Neuronal stem cell (in vitro differentiated cells): ENCODE data around the gene MAP3K9.
A peak's percentile ranks its signal among the peaks of the same experiment; 100 is the strongest.

ENCODE experiments used
- DNase-seq: peaks from one replicate; pipeline ENCODE4 v3.0.0-alpha.2; 2013; ENCODE audit warnings: low spot score
- H2AFZ ChIP-seq: one replicate; pipeline ENCODE4 v1.6.1; 2013; ENCODE audit warnings: mild to moderate bottlenecking, low read length, inconsistent platforms
- H2AK5ac ChIP-seq: 2 replicates; pipeline ENCODE4 v1.6.1; 2013; ENCODE audit warnings: low read depth, mild to moderate bottlenecking, inconsistent platforms, low read length, moderate library complexity, mixed read lengths
- H2BK120ac ChIP-seq: 2 replicates; pipeline ENCODE4 v1.6.1; 2013; ENCODE audit warnings: low read depth, mild to moderate bottlenecking, inconsistent platforms, low read length, moderate library complexity, mixed read lengths
- H2BK12ac ChIP-seq: one replicate; pipeline ENCODE4 v1.6.1; 2013; ENCODE audit warnings: low read length, inconsistent platforms
- H2BK15ac ChIP-seq: 2 replicates; pipeline ENCODE4 v1.6.1; 2013; ENCODE audit warnings: mild to moderate bottlenecking, low read length, inconsistent platforms, mixed read lengths
- H2BK5ac ChIP-seq: one replicate; pipeline ENCODE4 v1.6.1; 2013; ENCODE audit warnings: inconsistent platforms, mild to moderate bottlenecking, low read length, moderate library complexity
- H3K14ac ChIP-seq: one replicate; pipeline ENCODE4 v1.6.1; 2013; ENCODE audit warnings: low read length, inconsistent platforms
- H3K18ac ChIP-seq: 2 replicates; pipeline ENCODE4 v1.6.1; 2013; ENCODE audit warnings: low read length, inconsistent platforms
- H3K23ac ChIP-seq: 2 replicates; pipeline ENCODE4 v1.6.1; 2013; ENCODE audit warnings: low read depth, mild to moderate bottlenecking, mixed read lengths, low read length, inconsistent platforms; ENCODE audit not compliant: poor library complexity
- H3K27ac ChIP-seq: replicated peaks from 3 replicates; pipeline ENCODE4 v1.5.1; 2013; ENCODE audit warnings: low read length, inconsistent platforms
- H3K27me3 ChIP-seq, 3 experiments: 2 replicates each; pipeline ENCODE4 v1.6.1; 2013; ENCODE audit warnings: low read length in 3 of 3, mild to moderate bottlenecking in 2 of 3, inconsistent platforms in 1 of 3, low read depth in 1 of 3, mixed read lengths in 1 of 3, moderate library complexity in 1 of 3; ENCODE audit not compliant: control insufficient read depth in 3 of 3, insufficient read depth in 3 of 3
- H3K36me3 ChIP-seq, 2 donors: replicated peaks in 1 of 2; 2 replicates each; pipeline ENCODE4 v1.6.1; 2013; ENCODE audit warnings: low read length in 2 of 2; ENCODE audit not compliant: control insufficient read depth in 2 of 2, insufficient read depth in 2 of 2
- H3K4ac ChIP-seq: 2 replicates; pipeline ENCODE4 v1.6.1; 2013; ENCODE audit warnings: inconsistent platforms, mild to moderate bottlenecking, low read length, moderate library complexity
- H3K4me1 ChIP-seq, 2 donors: 1 replicate in 1 of 2; 2 replicates in 1 of 2; pipeline ENCODE4 v1.6.1; 2013; ENCODE audit warnings: low read length in 2 of 2, low read depth in 1 of 2; ENCODE audit not compliant: control insufficient read depth in 2 of 2, insufficient read depth in 1 of 2
- H3K4me2 ChIP-seq: one replicate; pipeline ENCODE4 v1.6.1; 2013; ENCODE audit warnings: mild to moderate bottlenecking, low read length, inconsistent platforms; ENCODE audit not compliant: insufficient read depth, poor library complexity, severe bottlenecking
- H3K4me3 ChIP-seq, 2 donors: 2 replicates each; pipeline ENCODE4 v1.5.1; 2013; ENCODE audit warnings: low read length in 2 of 2, mild to moderate bottlenecking in 2 of 2, inconsistent platforms in 1 of 2, moderate library complexity in 1 of 2
- H3K79me1 ChIP-seq: one replicate; pipeline ENCODE4 v1.6.1; 2013; ENCODE audit warnings: low read depth, mild to moderate bottlenecking, inconsistent platforms, low read length, moderate library complexity
- H3K9ac ChIP-seq: one replicate; pipeline ENCODE4 v1.6.1; 2013; ENCODE audit warnings: mild to moderate bottlenecking, low read depth, low read length, inconsistent platforms; ENCODE audit not compliant: poor library complexity
- H3K9me3 ChIP-seq, 2 donors: replicated peaks in 1 of 2; 2 replicates each; pipeline versions ENCODE3 to v1.6.1; 2013; ENCODE audit warnings: low read length in 2 of 2, mild to moderate bottlenecking in 2 of 2, inconsistent platforms in 1 of 2, low read depth in 1 of 2, mixed read lengths in 1 of 2, moderate library complexity in 1 of 2; ENCODE audit not compliant: control insufficient read depth in 2 of 2, insufficient read depth in 1 of 2
- H4K8ac ChIP-seq: one replicate; pipeline ENCODE4 v1.6.1; 2013; ENCODE audit warnings: low read depth, mild to moderate bottlenecking, inconsistent platforms, low read length, moderate library complexity
- H4K91ac ChIP-seq: one replicate; pipeline ENCODE4 v1.6.1; 2013; ENCODE audit warnings: low read length, low read depth, mild to moderate bottlenecking, inconsistent platforms; ENCODE audit not compliant: poor library complexity
- WGBS, 2 donors: extraction: QIAGEN DNeasy Blood & Tissue Kit; methylation state at CpG; one replicate each; pipeline ENCODE4 v1.1.7; 2013; ENCODE audit warnings: missing lambda C conversion rate in 2 of 2, mixed read lengths in 1 of 2; ENCODE audit not compliant: insufficient read length in 2 of 2, insufficient replicate concordance in 1 of 2; ENCODE audit errors: extremely low coverage in 2 of 2; 5-methylcytosine and 5-hydroxymethylcytosine counted together

MAP3K9 gene

GRCh38 chr14:70741482-70741881 is 67.8 kb downstream of the MAP3K9 start:
- no CpG with 5 or more reads among the region's 6 CpGs for WGBS, 2 donors
- H3K79me1 ChIP-seq, result no peaks in the 10 kb centered on the region
- no peak overlapping the region for H3K4me2 ChIP-seq
- H4K91ac ChIP-seq, result no peak overlapping the region
- no peak overlapping the region for H2AK5ac ChIP-seq
- H3K9ac ChIP-seq, result no peak overlapping the region
- no peak overlapping the region for H2BK12ac ChIP-seq
- no peak overlapping the region for H3K4me3 ChIP-seq
- H2BK120ac ChIP-seq, result no peak overlapping the region
- H3K36me3 ChIP-seq, result peaks cover 21 to 36% of the 10 kb centered on the region in 2 donors
- H3K23ac ChIP-seq, result no peak overlapping the region
- H4K8ac ChIP-seq, result no peak overlapping the region
- no peak overlapping the region for H3K14ac ChIP-seq
- H3K27me3 ChIP-seq, result no peaks in the 10 kb centered on the region
- H3K27ac ChIP-seq, result no peak overlapping the region
- no peaks in the 10 kb centered on the region for H3K9me3 ChIP-seq
- no peak overlapping the region for H2BK5ac ChIP-seq
- no peak overlapping the region for H3K18ac ChIP-seq
- no peak overlapping the region for H2BK15ac ChIP-seq
- no peak overlapping the region for H3K4ac ChIP-seq
- H2AFZ ChIP-seq, result no peak overlapping the region
- no peak for DNase-seq
- peaks cover 0 to 4% of the 10 kb centered on the region in 2 donors for H3K4me1 ChIP-seq

DNA sequence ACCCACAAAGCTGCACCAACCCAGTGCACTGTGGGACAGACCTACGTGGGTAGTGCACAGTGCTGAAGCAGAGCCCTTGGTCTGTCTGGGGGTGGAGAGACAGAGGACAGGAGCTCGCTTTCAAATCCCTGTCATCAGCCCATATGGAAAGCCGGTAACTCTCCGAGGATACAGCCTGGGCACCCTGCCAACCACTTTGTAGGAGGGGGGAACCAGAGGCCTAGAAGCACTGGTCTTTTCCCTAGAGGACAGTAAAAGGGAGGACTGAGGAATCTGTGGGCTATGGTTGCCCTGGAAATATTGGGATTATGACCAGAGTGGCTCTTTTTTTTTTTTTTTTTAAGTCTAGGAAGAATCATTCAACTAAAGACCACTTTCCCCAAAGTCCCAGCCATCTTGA is 74.3 kb downstream of the MAP3K9 start:
- H3K36me3 ChIP-seq, result peaks cover 31 to 55% of the 10 kb centered on the region in 2 donors
- DNase-seq, result no peak
- no peak overlapping the region for H4K8ac ChIP-seq
- H3K4me1 ChIP-seq, result no peaks in the 10 kb centered on the region
- no peaks in the 10 kb centered on the region for H3K79me1 ChIP-seq
- H3K14ac ChIP-seq, result no peak overlapping the region
- H3K9ac ChIP-seq, result no peak overlapping the region
- no peaks in the 10 kb centered on the region for H3K27me3 ChIP-seq
- H2AK5ac ChIP-seq, result no peak overlapping the region
- no CpG with 5 or more reads among the region's 4 CpGs for WGBS, 2 donors
- H4K91ac ChIP-seq, result no peak overlapping the region
- H3K27ac ChIP-seq, result no peak overlapping the region
- no peak overlapping the region for H3K18ac ChIP-seq
- H2BK120ac ChIP-seq, result no peak overlapping the region
- no peak overlapping the region for H3K23ac ChIP-seq
- no peak overlapping the region for H3K4me3 ChIP-seq
- no peak overlapping the region for H2BK5ac ChIP-seq
- no peak overlapping the region for H2BK12ac ChIP-seq
- no peaks in the 10 kb centered on the region for H3K9me3 ChIP-seq
- H2BK15ac ChIP-seq, result no peak overlapping the region
- no peak overlapping the region for H3K4me2 ChIP-seq
- H2AFZ ChIP-seq, result no peak overlapping the region
- H3K4ac ChIP-seq, result no peak overlapping the region

- Histone ChIP-seq H3K4ac (no peak overlapping the region), H3K9ac (no peak overlapping the region), H4K91ac (no peak overlapping the region), H2BK120ac (no peak overlapping the region), H4K8ac (no peak overlapping the region), H2AK5ac (no peak overlapping the region), H3K36me3 (peaks cover 23 to 47% of the 10 kb centered on the region in 2 donors), H2BK5ac (no peak overlapping the region), H3K4me3 (no peak overlapping the region), H3K18ac (no peak overlapping the region), H3K9me3 (no peaks in the 10 kb centered on the region), H2AFZ (no peak overlapping the region), H3K4me1 (peaks cover 0 to 3% of the 10 kb centered on the region in 2 donors), H3K27me3 (no peaks in the 10 kb centered on the region), H3K27ac (no peak overlapping the region), H3K14ac (no peak overlapping the region), H3K79me1 (peaks cover 3% of the 10 kb centered on the region), H3K4me2 (no peak overlapping the region), H2BK12ac (no peak overlapping the region), H2BK15ac (no peak overlapping the region), H3K23ac (no peak overlapping the region)
- WGBS, 2 donors, result no CpG with 5 or more reads among the region's 7 CpGs
- DNase-seq, result no peak
Observed at GRCh38 chr14:70731447-70732239, 77.7 kb downstream of the MAP3K9 start.

GRCh38 chr14:70730393-70730792 is 78.9 kb downstream of the MAP3K9 start:
- Histone ChIP-seq H3K36me3 (peaks cover 23 to 47% of the 10 kb centered on the region in 2 donors), H3K79me1 (peaks cover 3% of the 10 kb centered on the region), H2BK12ac (no peak overlapping the region), H3K9ac (no peak overlapping the region), H2BK15ac (no peak overlapping the region), H3K18ac (no peak overlapping the region), H3K27me3 (no peaks in the 10 kb centered on the region), H2BK5ac (no peak overlapping the region), H3K4ac (no peak overlapping the region), H3K4me1 (peaks cover 0 to 3% of the 10 kb centered on the region in 2 donors), H3K9me3 (no peaks in the 10 kb centered on the region), H4K91ac (no peak overlapping the region), H2AK5ac (no peak overlapping the region), H3K4me2 (no peak overlapping the region), H2AFZ (no peak overlapping the region), H3K23ac (no peak overlapping the region), H3K4me3 (peak overlapping the region in 1 of 2 donors; percentile 35), H2BK120ac (no peak overlapping the region), H3K27ac (no peak overlapping the region), H3K14ac (no peak overlapping the region), H4K8ac (no peak overlapping the region)
- no CpG with 5 or more reads among the region's 17 CpGs for WGBS, 2 donors
- no peak for DNase-seq
